ENCODE measurements around the gene GAL.

The GAL gene

GRCh38 chr11:68670208-68670992, 13.9 kb upstream of the GAL start:
- no peak overlapping the region for H3K4me3 ChIP-seq (ENCODE audit: low read length)
- H3K9ac ChIP-seq (ENCODE audit: low read length) = no peak overlapping the region
- no peaks in the 10 kb centered on the region for H3K36me3 ChIP-seq (ENCODE audit: control insufficient read depth, low read depth, low read length)
- H3K4me1 ChIP-seq (ENCODE audit: control insufficient read depth, low read depth, low read length) = peaks cover 6% of the 10 kb centered on the region
- H3K9me3 ChIP-seq (ENCODE audit: control insufficient read depth, low read depth, low read length) = no peaks in the 10 kb centered on the region
- H3K27me3 ChIP-seq (ENCODE audit: control insufficient read depth, insufficient read depth, low read length) = no peaks in the 10 kb centered on the region
- H3K27ac ChIP-seq (ENCODE audit: low read length) = no peak overlapping the region

GRCh38 chr11:68673306-68673945, 10.9 kb upstream of the GAL start:
- Histone ChIP-seq H3K4me1 (ENCODE audit: control insufficient read depth, low read depth, low read length) (peaks cover 3% of the 10 kb centered on the region), H3K9me3 (ENCODE audit: control insufficient read depth, low read depth, low read length) (no peaks in the 10 kb centered on the region), H3K27me3 (ENCODE audit: control insufficient read depth, insufficient read depth, low read length) (no peaks in the 10 kb centered on the region), H3K36me3 (ENCODE audit: control insufficient read depth, low read depth, low read length) (no peaks in the 10 kb centered on the region), H3K27ac (ENCODE audit: low read length) (no peak overlapping the region), H3K9ac (ENCODE audit: low read length) (no peak overlapping the region), H3K4me3 (ENCODE audit: low read length) (no peak overlapping the region)

GRCh38 chr11:68673991-68674390, 10.4 kb upstream of the GAL start:
- no peak overlapping the region for H3K4me3 ChIP-seq (ENCODE audit: low read length)
- no peaks in the 10 kb centered on the region for H3K27me3 ChIP-seq (ENCODE audit: control insufficient read depth, insufficient read depth, low read length)
- no peak overlapping the region for H3K9ac ChIP-seq (ENCODE audit: low read length)
- no peaks in the 10 kb centered on the region for H3K36me3 ChIP-seq (ENCODE audit: control insufficient read depth, low read depth, low read length)
- peaks cover 3% of the 10 kb centered on the region for H3K4me1 ChIP-seq (ENCODE audit: control insufficient read depth, low read depth, low read length)
- no peak overlapping the region for H3K27ac ChIP-seq (ENCODE audit: low read length)
- H3K9me3 ChIP-seq (ENCODE audit: control insufficient read depth, low read depth, low read length) = no peaks in the 10 kb centered on the region

GRCh38 chr11:68674461-68674860, 9.9 kb upstream of the GAL start:
- Histone ChIP-seq H3K36me3 (ENCODE audit: control insufficient read depth, low read depth, low read length) (no peaks in the 10 kb centered on the region), H3K9ac (ENCODE audit: low read length) (no peak overlapping the region), H3K4me1 (ENCODE audit: control insufficient read depth, low read depth, low read length) (peaks cover 3% of the 10 kb centered on the region), H3K9me3 (ENCODE audit: control insufficient read depth, low read depth, low read length) (no peaks in the 10 kb centered on the region), H3K4me3 (ENCODE audit: low read length) (no peak overlapping the region), H3K27me3 (ENCODE audit: control insufficient read depth, insufficient read depth, low read length) (no peaks in the 10 kb centered on the region), H3K27ac (ENCODE audit: low read length) (no peak overlapping the region)

- Histone ChIP-seq H3K27ac (ENCODE audit: low read length) (no peak overlapping the region), H3K9ac (ENCODE audit: low read length) (no peak overlapping the region), H3K4me3 (ENCODE audit: low read length) (no peak overlapping the region), H3K4me1 (ENCODE audit: control insufficient read depth, low read depth, low read length) (peaks cover 3% of the 10 kb centered on the region), H3K9me3 (ENCODE audit: control insufficient read depth, low read depth, low read length) (no peaks in the 10 kb centered on the region), H3K27me3 (ENCODE audit: control insufficient read depth, insufficient read depth, low read length) (peaks cover 4% of the 10 kb centered on the region), H3K36me3 (ENCODE audit: control insufficient read depth, low read depth, low read length) (no peaks in the 10 kb centered on the region)
Observed at GRCh38 chr11:68677432-68677831, 6.9 kb upstream of the GAL start.

- no peaks in the 10 kb centered on the region for H3K9me3 ChIP-seq (ENCODE audit: control insufficient read depth, low read depth, low read length)
- H3K4me3 ChIP-seq (ENCODE audit: low read length) = no peak overlapping the region
- peaks cover 10% of the 10 kb centered on the region for H3K27me3 ChIP-seq (ENCODE audit: control insufficient read depth, insufficient read depth, low read length)
- H3K36me3 ChIP-seq (ENCODE audit: control insufficient read depth, low read depth, low read length) = no peaks in the 10 kb centered on the region
- H3K4me1 ChIP-seq (ENCODE audit: control insufficient read depth, low read depth, low read length) = peaks cover 3% of the 10 kb centered on the region
- no peak overlapping the region for H3K9ac ChIP-seq (ENCODE audit: low read length)
- H3K27ac ChIP-seq (ENCODE audit: low read length) = no peak overlapping the region
Observed at GRCh38 chr11:68678031-68678441, 6.3 kb upstream of the GAL start.

- Histone ChIP-seq H3K9me3 (ENCODE audit: control insufficient read depth, low read depth, low read length) (no peaks in the 10 kb centered on the region), H3K27ac (ENCODE audit: low read length) (no peak overlapping the region), H3K4me3 (ENCODE audit: low read length) (no peak overlapping the region), H3K36me3 (ENCODE audit: control insufficient read depth, low read depth, low read length) (no peaks in the 10 kb centered on the region), H3K27me3 (ENCODE audit: control insufficient read depth, insufficient read depth, low read length) (peaks cover 36% of the 10 kb centered on the region), H3K4me1 (ENCODE audit: control insufficient read depth, low read depth, low read length) (peaks cover 3% of the 10 kb centered on the region), H3K9ac (ENCODE audit: low read length) (no peak overlapping the region)
Observed at GRCh38 chr11:68680541-68681231, 3.7 kb upstream of the GAL start.

GRCh38 chr11:68682531-68682961, 1.8 kb upstream of the GAL start:
- Histone ChIP-seq H3K27ac (ENCODE audit: low read length) (no peak overlapping the region), H3K4me1 (ENCODE audit: control insufficient read depth, low read depth, low read length) (peaks cover 1% of the 10 kb centered on the region), H3K36me3 (ENCODE audit: control insufficient read depth, low read depth, low read length) (peaks cover 5% of the 10 kb centered on the region), H3K4me3 (ENCODE audit: low read length) (no peak overlapping the region), H3K27me3 (ENCODE audit: control insufficient read depth, insufficient read depth, low read length) (peaks cover 47% of the 10 kb centered on the region), H3K9me3 (ENCODE audit: control insufficient read depth, low read depth, low read length) (no peaks in the 10 kb centered on the region), H3K9ac (ENCODE audit: low read length) (no peak overlapping the region)

GRCh38 chr11:68683121-68683520, 1.2 kb upstream of the GAL start:
- H3K36me3 ChIP-seq (ENCODE audit: control insufficient read depth, low read depth, low read length) = peaks cover 8% of the 10 kb centered on the region
- no peaks in the 10 kb centered on the region for H3K4me1 ChIP-seq (ENCODE audit: control insufficient read depth, low read depth, low read length)
- H3K27me3 ChIP-seq (ENCODE audit: control insufficient read depth, insufficient read depth, low read length) = peaks cover 47% of the 10 kb centered on the region
- no peaks in the 10 kb centered on the region for H3K9me3 ChIP-seq (ENCODE audit: control insufficient read depth, low read depth, low read length)
- no peak overlapping the region for H3K27ac ChIP-seq (ENCODE audit: low read length)
- no peak overlapping the region for H3K4me3 ChIP-seq (ENCODE audit: low read length)
- no peak overlapping the region for H3K9ac ChIP-seq (ENCODE audit: low read length)

GRCh38 chr11:68683536-68684384, 584 bp upstream of the GAL start:
- Histone ChIP-seq H3K4me1 (ENCODE audit: control insufficient read depth, low read depth, low read length) (no peaks in the 10 kb centered on the region), H3K27ac (ENCODE audit: low read length) (no peak overlapping the region), H3K36me3 (ENCODE audit: control insufficient read depth, low read depth, low read length) (peaks cover 8% of the 10 kb centered on the region), H3K27me3 (ENCODE audit: control insufficient read depth, insufficient read depth, low read length) (peaks cover 47% of the 10 kb centered on the region), H3K4me3 (ENCODE audit: low read length) (peak overlapping the region; percentile 57), H3K9me3 (ENCODE audit: control insufficient read depth, low read depth, low read length) (no peaks in the 10 kb centered on the region), H3K9ac (ENCODE audit: low read length) (no peak overlapping the region)
